Measurements from ENCODE around the gene PHKB.

PHKB gene

DNA sequence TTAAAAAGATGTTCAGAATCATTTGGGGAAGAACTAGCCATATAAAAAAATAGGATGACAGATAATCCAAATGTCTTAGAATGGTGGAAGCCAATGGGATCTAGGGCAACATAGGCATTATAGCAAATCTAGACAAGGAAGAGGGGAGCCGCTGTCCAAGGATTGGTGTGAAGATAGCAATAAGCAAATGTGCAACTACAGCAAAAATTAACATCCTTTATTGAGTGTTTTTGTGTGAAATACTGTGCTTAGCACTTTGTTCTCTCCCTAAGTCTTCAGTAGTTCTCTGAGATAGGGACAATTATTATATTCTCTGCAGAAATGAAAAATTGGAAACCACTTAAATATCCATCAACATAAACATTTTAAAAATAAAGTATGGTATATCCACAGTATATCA is 177.0 kb downstream of the PHKB start:
- no peak for DNase-seq
- Histone ChIP-seq H3K27ac (ENCODE audit: low read length) (no peak overlapping the region), H3K9ac (ENCODE audit: low read length) (no peak overlapping the region), H4K20me1 (ENCODE audit: insufficient read depth, low read length) (no peaks in the 10 kb centered on the region), H3K4me3 (ENCODE audit: low read length) (no peak overlapping the region), H3K4me2 (ENCODE audit: low read depth, low read length) (no peak overlapping the region), H3K9me2 (replicated peaks; ENCODE audit: insufficient read depth, low read length) (no peaks in the 10 kb centered on the region), H3K79me2 (ENCODE audit: low read length) (no peaks in the 10 kb centered on the region), H3F3A (ENCODE audit: insufficient read depth, low read length) (no peaks in the 10 kb centered on the region), H3K4me1 (ENCODE audit: low read length) (no peaks in the 10 kb centered on the region), H3K27me3 (replicated peaks; ENCODE audit: insufficient read depth, low read length) (no peaks in the 10 kb centered on the region), H3K9me3 (replicated peaks; ENCODE audit: insufficient read depth, low read length) (no peaks in the 10 kb centered on the region), H3K36me3 (replicated peaks; ENCODE audit: insufficient read depth, low read length) (no peaks in the 10 kb centered on the region), H2AFZ (ENCODE audit: low read length) (no peak overlapping the region)
- TF ChIP-seq EZH2 (optimal IDR thresholded peaks at IDR 0.05; ENCODE audit: low read depth, low read length): no peak
- TF ChIP-seq, protein P1, sequence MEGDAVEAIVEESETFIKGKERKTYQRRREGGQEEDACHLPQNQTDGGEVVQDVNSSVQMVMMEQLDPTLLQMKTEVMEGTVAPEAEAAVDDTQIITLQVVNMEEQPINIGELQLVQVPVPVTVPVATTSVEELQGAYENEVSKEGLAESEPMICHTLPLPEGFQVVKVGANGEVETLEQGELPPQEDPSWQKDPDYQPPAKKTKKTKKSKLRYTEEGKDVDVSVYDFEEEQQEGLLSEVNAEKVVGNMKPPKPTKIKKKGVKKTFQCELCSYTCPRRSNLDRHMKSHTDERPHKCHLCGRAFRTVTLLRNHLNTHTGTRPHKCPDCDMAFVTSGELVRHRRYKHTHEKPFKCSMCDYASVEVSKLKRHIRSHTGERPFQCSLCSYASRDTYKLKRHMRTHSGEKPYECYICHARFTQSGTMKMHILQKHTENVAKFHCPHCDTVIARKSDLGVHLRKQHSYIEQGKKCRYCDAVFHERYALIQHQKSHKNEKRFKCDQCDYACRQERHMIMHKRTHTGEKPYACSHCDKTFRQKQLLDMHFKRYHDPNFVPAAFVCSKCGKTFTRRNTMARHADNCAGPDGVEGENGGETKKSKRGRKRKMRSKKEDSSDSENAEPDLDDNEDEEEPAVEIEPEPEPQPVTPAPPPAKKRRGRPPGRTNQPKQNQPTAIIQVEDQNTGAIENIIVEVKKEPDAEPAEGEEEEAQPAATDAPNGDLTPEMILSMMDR (IDR thresholded peaks at IDR 0.05; ENCODE audit: low read length): no peak
- TF ChIP-seq EZH2phosphoT487 (IDR thresholded peaks at IDR 0.05; ENCODE audit: low read length): no peak

GRCh38 chr16:47640661-47641060 is 179.5 kb downstream of the PHKB start:
- Histone ChIP-seq H2AFZ (ENCODE audit: low read length) (no peak overlapping the region), H3K4me3 (ENCODE audit: low read length) (no peak overlapping the region), H3K9me2 (replicated peaks; ENCODE audit: insufficient read depth, low read length) (no peaks in the 10 kb centered on the region), H3K36me3 (replicated peaks; ENCODE audit: insufficient read depth, low read length) (no peaks in the 10 kb centered on the region), H3K79me2 (ENCODE audit: low read length) (no peaks in the 10 kb centered on the region), H3K27ac (ENCODE audit: low read length) (no peak overlapping the region), H3K9me3 (replicated peaks; ENCODE audit: insufficient read depth, low read length) (no peaks in the 10 kb centered on the region), H3K27me3 (replicated peaks; ENCODE audit: insufficient read depth, low read length) (no peaks in the 10 kb centered on the region), H3K4me1 (ENCODE audit: low read length) (no peaks in the 10 kb centered on the region), H3K9ac (ENCODE audit: low read length) (no peak overlapping the region), H3K4me2 (ENCODE audit: low read depth, low read length) (no peak overlapping the region), H3F3A (ENCODE audit: insufficient read depth, low read length) (no peaks in the 10 kb centered on the region), H4K20me1 (ENCODE audit: insufficient read depth, low read length) (no peaks in the 10 kb centered on the region)
- TF ChIP-seq, protein P1 (IDR thresholded peaks at IDR 0.05; ENCODE audit: low read length): no peak
- no peak for TF ChIP-seq EZH2phosphoT487 (IDR thresholded peaks at IDR 0.05; ENCODE audit: low read length)
- TF ChIP-seq EZH2 (optimal IDR thresholded peaks at IDR 0.05; ENCODE audit: low read depth, low read length): no peak
- DNase-seq: no peak

- no peaks in the 10 kb centered on the region for H3K9me2 ChIP-seq (replicated peaks; ENCODE audit: insufficient read depth, low read length)
- no peaks in the 10 kb centered on the region for H3K27me3 ChIP-seq (replicated peaks; ENCODE audit: insufficient read depth, low read length)
- H3K4me2 ChIP-seq (ENCODE audit: low read depth, low read length): no peak overlapping the region
- no peak overlapping the region for H3K4me3 ChIP-seq (ENCODE audit: low read length)
- no peak overlapping the region for H2AFZ ChIP-seq (ENCODE audit: low read length)
- H3K79me2 ChIP-seq (ENCODE audit: low read length): no peaks in the 10 kb centered on the region
- H3K9ac ChIP-seq (ENCODE audit: low read length): no peak overlapping the region
- no peaks in the 10 kb centered on the region for H4K20me1 ChIP-seq (ENCODE audit: insufficient read depth, low read length)
- TF ChIP-seq EZH2 (optimal IDR thresholded peaks at IDR 0.05; ENCODE audit: low read depth, low read length) (no peak), EZH2phosphoT487 (IDR thresholded peaks at IDR 0.05; ENCODE audit: low read length) (no peak)
- TF ChIP-seq, protein P1 (IDR thresholded peaks at IDR 0.05; ENCODE audit: low read length): no peak
- no peak for DNase-seq
- no peaks in the 10 kb centered on the region for H3K9me3 ChIP-seq (replicated peaks; ENCODE audit: insufficient read depth, low read length)
- H3K27ac ChIP-seq (ENCODE audit: low read length): no peak overlapping the region
- H3K36me3 ChIP-seq (replicated peaks; ENCODE audit: insufficient read depth, low read length): peaks cover under 1% of the 10 kb centered on the region; the same call in 1 of the 2 replicates
- H3K4me1 ChIP-seq (ENCODE audit: low read length): no peaks in the 10 kb centered on the region
- H3F3A ChIP-seq (ENCODE audit: insufficient read depth, low read length): no peaks in the 10 kb centered on the region
Observed at GRCh38 chr16:47643323-47644000, 182.3 kb downstream of the PHKB start.

Measured in MM.1S (cell line).